Endothelial cell of umbilical vein (primary cell): ENCODE measurements around the gene PSMC3. TPM values are rescaled to one million over a fixed set of nuclear protein-coding genes. Genes with fewer than 3 reads are reported as not detected.

ENCODE experiments used
- BruUV-seq: library from RNA; stranded (reverse); fragments of 400-500 nt; replicated peaks from 2 replicates; lab custom pipeline; 2021; lab: Mats Ljungman, UMichigan
- CTCF ChIA-PET: fragments of 300-600, 350-600 bp; sonication (Branson Sonifier 250); formaldehyde crosslinking; loops from one replicate; lab custom pipeline; 2021; ENCODE audit warnings: antibody characterized with exemption, inconsistent platforms; lab: Charles Lee
- POLR2A ChIA-PET: fragments of 300-600, 350-600 bp; sonication (Branson Sonifier 250); formaldehyde crosslinking; loops from one replicate; lab custom pipeline; 2021; ENCODE audit warnings: antibody characterized with exemption, inconsistent platforms; lab: Charles Lee
- DNase-seq: peaks from one replicate; pipeline ENCODE4 v3.0.0-alpha.2; 2011; ENCODE audit warnings: low read depth, low spot score
- FAIRE-seq: peaks from 2 replicates; lab custom pipeline; 2011; peaks lifted over from hg19 to GRCh38; lab: Jason Lieb, UNC
- H2AFZ ChIP-seq: 2 replicates; pipeline ENCODE4 v1.6.0; 2012; ENCODE audit warnings: low read depth, low read length, control low read depth, inconsistent platforms
- H3K27ac ChIP-seq: 2 replicates; pipeline ENCODE4 v1.5.1; 2011; ENCODE audit warnings: low read depth, mild to moderate bottlenecking, control low read depth, low read length, moderate library complexity; ENCODE audit not compliant: insufficient read depth
- H3K27me3 ChIP-seq, 2 experiments: 2 replicates each; pipeline versions ENCODE4 v1.6.0 to v1.6.1; 2011; ENCODE audit warnings: low read length in 2 of 2, mixed read lengths in 1 of 2; ENCODE audit not compliant: control insufficient read depth in 2 of 2, insufficient read depth in 2 of 2
- H3K36me3 ChIP-seq, 2 experiments: 2 replicates in 1 of 2; 3 replicates in 1 of 2; pipeline ENCODE4 v1.5.1; 2011; ENCODE audit warnings: low read length in 2 of 2, mild to moderate bottlenecking in 1 of 2, moderate library complexity in 1 of 2; ENCODE audit not compliant: control insufficient read depth in 2 of 2, insufficient read depth in 2 of 2; ENCODE audit errors: extremely low read depth in 1 of 2
- H3K4me1 ChIP-seq: 3 replicates; pipeline ENCODE4 v1.5.1; 2011; ENCODE audit warnings: mild to moderate bottlenecking, low read length; ENCODE audit not compliant: control insufficient read depth, insufficient read depth; ENCODE audit errors: extremely low read depth
- H3K4me2 ChIP-seq: 2 replicates; pipeline ENCODE4 v1.6.1; 2011; ENCODE audit warnings: low read length, control low read depth, mixed read lengths; ENCODE audit not compliant: insufficient read depth
- H3K4me3 ChIP-seq, 3 experiments: fragments of 200-600 bp in 1 of 3; sonication (generic), shearing (Covaris generic) in 1 of 3; replicated peaks in 1 of 3; 2 replicates each; pipeline ENCODE4 v1.5.1; 2011 to 2016; ENCODE audit warnings: control low read depth in 3 of 3, low read length in 3 of 3, mild to moderate bottlenecking in 2 of 3, inconsistent platforms in 1 of 3, low read depth in 1 of 3, moderate library complexity in 1 of 3; ENCODE audit not compliant: insufficient read depth in 1 of 3
- H3K79me2 ChIP-seq: 2 replicates; pipeline ENCODE4 v1.6.0; 2012; ENCODE audit warnings: low read length, inconsistent platforms; ENCODE audit not compliant: control insufficient read depth, insufficient read depth
- H3K9ac ChIP-seq: replicated peaks from 2 replicates; pipeline ENCODE3; 2011; ENCODE audit warnings: low read length, control low read depth; ENCODE audit not compliant: insufficient read depth; ENCODE audit errors: extremely low read depth
- H3K9me1 ChIP-seq: replicated peaks from 3 replicates; pipeline ENCODE4 v1.6.0; 2011; ENCODE audit warnings: mild to moderate bottlenecking, low read length; ENCODE audit not compliant: control insufficient read depth, insufficient read depth; ENCODE audit errors: extremely low read depth
- H3K9me3 ChIP-seq: replicated peaks from 2 replicates; pipeline ENCODE4 v1.5.1; 2012; ENCODE audit warnings: low read length, inconsistent platforms; ENCODE audit not compliant: control insufficient read depth, insufficient read depth
- H4K20me1 ChIP-seq: replicated peaks from 2 replicates; pipeline ENCODE3; 2011; ENCODE audit warnings: mild to moderate bottlenecking, low read length; ENCODE audit not compliant: control insufficient read depth, insufficient read depth; ENCODE audit errors: extremely low read depth
- CTCF ChIP-seq, 2 donors: IDR thresholded peaks; 1 replicate in 1 of 2; 2 replicates in 1 of 2; pipeline ENCODE4 v1.5.1; 2011; ENCODE audit warnings: low read length in 2 of 2, mild to moderate bottlenecking in 2 of 2, moderate library complexity in 2 of 2, control low read depth in 1 of 2, inconsistent platforms in 1 of 2, low read depth in 1 of 2; ENCODE audit not compliant: insufficient read depth in 1 of 2; ENCODE audit errors: extremely low read depth in 1 of 2
- EZH2 ChIP-seq: IDR thresholded peaks from 2 replicates; pipeline ENCODE4 v1.6.1; 2012; ENCODE audit warnings: borderline replicate concordance, low read depth, mild to moderate bottlenecking, moderate library complexity, low read length, inconsistent platforms; ENCODE audit not compliant: severe bottlenecking
- FOS ChIP-seq: IDR thresholded peaks from 2 replicates; pipeline ENCODE4 v1.6.1; 2011; ENCODE audit warnings: mild to moderate bottlenecking, low read length, moderate library complexity, borderline replicate concordance; ENCODE audit not compliant: insufficient read depth
- GATA2 ChIP-seq: IDR thresholded peaks from 2 replicates; pipeline ENCODE4 v1.7.0; 2011; ENCODE audit warnings: low read depth, mild to moderate bottlenecking, moderate library complexity, mixed read lengths, low read length; ENCODE audit not compliant: insufficient read length, insufficient read depth
- JUN ChIP-seq: IDR thresholded peaks from 2 replicates; pipeline ENCODE4 v1.6.1; 2011; ENCODE audit warnings: borderline replicate concordance, low read depth; ENCODE audit not compliant: insufficient read length, insufficient read depth
- MAX ChIP-seq: IDR thresholded peaks from 2 replicates; pipeline ENCODE4 v1.6.1; 2011; ENCODE audit not compliant: insufficient read depth, insufficient read length
- MYC ChIP-seq: IDR thresholded peaks from one replicate; pipeline ENCODE4 v1.6.1; 2011; ENCODE audit warnings: mild to moderate bottlenecking, low read depth, low read length
- POLR2A ChIP-seq: IDR thresholded peaks from 2 replicates; pipeline ENCODE4 v1.6.1; 2012; ENCODE audit warnings: low read depth, mild to moderate bottlenecking, control low read depth, low read length
- POLR2AphosphoS5 ChIP-seq: IDR thresholded peaks from 2 replicates; pipeline ENCODE4 v1.6.1; 2012; ENCODE audit warnings: low read depth, mild to moderate bottlenecking, control low read depth, low read length, moderate library complexity; ENCODE audit not compliant: insufficient read depth
- dilution Hi-C: fragments of 300-500 bp; cut with MboI; formaldehyde crosslinking; loops from one replicate; pipeline ENCODE4 v1.15.0; 2019; ENCODE audit warnings: low sequenced_read_pairs; ENCODE audit not compliant: extremely low pct_ligation_motif_present
- intact Hi-C: fragments of 100-400 bp; cut with micrococcal nuclease; formaldehyde crosslinking; loops from one replicate; pipeline ENCODE4 v1.10.0; 2022
- polyA plus RNA-seq, 4 experiments: library from polyadenylated mRNA; depleted of rRNA in 3 of 4; stranded (reverse) in 3 of 4; unstranded in 1 of 4; fragments of >200 nt; gene quantifications; 2 replicates each; pipeline versions ENCODE4 v1.2.1 to v1.2.3, GENCODE V29; 2011 to 2012; ENCODE audit warnings: missing spikeins in 1 of 4
- total RNA-seq: library from RNA; stranded (reverse); gene quantifications from 2 replicates; pipeline ENCODE4 v1.2.3, GENCODE V29; 2021

The PSMC3 gene
- total and polyA plus RNA-seq, 2 donors (not counting 3 experiments of a cell fraction or from before 2014, with no cell fraction given): 179 to 203 TPM

- no peak overlapping the region for H3K9ac ChIP-seq
- intact Hi-C loops: no loop called here
- H3K4me3 ChIP-seq: no peak overlapping the region
- dilution Hi-C loops: no loop called here
- H3K4me2 ChIP-seq: no peak overlapping the region
- H2AFZ ChIP-seq: no peak overlapping the region
- BruUV-seq: no TSS peak
- no peaks in the 10 kb centered on the region for H3K9me1 ChIP-seq
- CTCF ChIA-PET: no interaction called here
- DNase-seq (no peak), FAIRE-seq (no peak)
- H3K4me1 ChIP-seq: peaks cover 31% of the 10 kb centered on the region
- no peak for TF ChIP-seq FOS
- TF ChIP-seq EZH2: no peak
- TF ChIP-seq MAX: no peak
- TF ChIP-seq GATA2: no peak
- TF ChIP-seq CTCF (IDR thresholded peaks at IDR 0.05; ENCODE audit: extremely low read depth in 1 of 2, insufficient read depth in 1 of 2, low read depth in 1 of 2, low read length in 2 of 2): no peak
- TF ChIP-seq POLR2AphosphoS5: no peak
- TF ChIP-seq MYC: no peak
- TF ChIP-seq POLR2A: no peak
- no peak for TF ChIP-seq JUN
- H3K27me3 ChIP-seq: no peaks in the 10 kb centered on the region
- no peaks in the 10 kb centered on the region for H3K9me3 ChIP-seq
- H3K27ac ChIP-seq: no peak overlapping the region
- no peaks in the 10 kb centered on the region for H4K20me1 ChIP-seq
- H3K36me3 ChIP-seq: peaks cover 30 to 40% of the 10 kb centered on the region in 2 experiments
- POLR2A ChIA-PET: no interaction called here
- H3K79me2 ChIP-seq: peaks cover 14% of the 10 kb centered on the region
These were observed 44.4 kb upstream of the PSMC3 start for GRCh38 chr11:47470671-47471070.
